Right atrium auricular region (tissue), 2 donors: ENCODE measurements around the gene SNCB. TPM values are rescaled to one million over a fixed set of nuclear protein-coding genes. Genes with fewer than 3 reads are reported as not detected.

Source experiments
- DNase-seq: peaks from one replicate; pipeline ENCODE4 v3.0.0-alpha.2; 2019; ENCODE audit warnings: low spot score
- H3K27ac ChIP-seq, 2 donors: fragments of 200-600 bp; sonication (generic); 1 replicate in 1 of 2; 2 replicates in 1 of 2; pipeline ENCODE4 v1.5.1; 2016 to 2019
- H3K27me3 ChIP-seq, 2 donors: fragments of 200-600 bp; sonication (generic); one replicate each; pipeline versions ENCODE4 v1.5.1 to v1.6.0; 2017 to 2019
- H3K36me3 ChIP-seq: fragments of 200-600 bp; sonication (generic); one replicate; pipeline ENCODE4 v1.5.1; 2016
- H3K4me1 ChIP-seq, 2 donors: fragments of 200-600 bp; sonication (generic); one replicate each; pipeline versions ENCODE4 v1.5.1 to v1.6.0; 2017 to 2019
- H3K4me3 ChIP-seq, 2 donors: fragments of 200-600 bp; sonication (generic); 1 replicate in 1 of 2; 2 replicates in 1 of 2; pipeline ENCODE4 v1.5.1; 2017 to 2019; ENCODE audit warnings: mild to moderate bottlenecking in 1 of 2, moderate library complexity in 1 of 2
- H3K9me3 ChIP-seq, 2 donors: fragments of 200-600 bp; sonication (generic); one replicate each; pipeline ENCODE4 v1.5.1; 2019
- total RNA-seq, 2 donors: library from RNA; depleted of rRNA; stranded (reverse); fragments of >200 nt; gene quantifications; one replicate each; pipeline ENCODE4 v1.1.0, GENCODE V29; 2016
- TF ChIP-seq, protein P1 (sequence below), 2 donors: fragments of 200-600 bp; sonication (generic); IDR thresholded peaks; one replicate each; pipeline ENCODE4 v1.5.1; 2019; ENCODE audit warnings: antibody characterized with exemption in 2 of 2

The SNCB gene
- total RNA-seq, 2 donors from 2014 or later = 0.67 TPM; not detected in 1

DNA sequence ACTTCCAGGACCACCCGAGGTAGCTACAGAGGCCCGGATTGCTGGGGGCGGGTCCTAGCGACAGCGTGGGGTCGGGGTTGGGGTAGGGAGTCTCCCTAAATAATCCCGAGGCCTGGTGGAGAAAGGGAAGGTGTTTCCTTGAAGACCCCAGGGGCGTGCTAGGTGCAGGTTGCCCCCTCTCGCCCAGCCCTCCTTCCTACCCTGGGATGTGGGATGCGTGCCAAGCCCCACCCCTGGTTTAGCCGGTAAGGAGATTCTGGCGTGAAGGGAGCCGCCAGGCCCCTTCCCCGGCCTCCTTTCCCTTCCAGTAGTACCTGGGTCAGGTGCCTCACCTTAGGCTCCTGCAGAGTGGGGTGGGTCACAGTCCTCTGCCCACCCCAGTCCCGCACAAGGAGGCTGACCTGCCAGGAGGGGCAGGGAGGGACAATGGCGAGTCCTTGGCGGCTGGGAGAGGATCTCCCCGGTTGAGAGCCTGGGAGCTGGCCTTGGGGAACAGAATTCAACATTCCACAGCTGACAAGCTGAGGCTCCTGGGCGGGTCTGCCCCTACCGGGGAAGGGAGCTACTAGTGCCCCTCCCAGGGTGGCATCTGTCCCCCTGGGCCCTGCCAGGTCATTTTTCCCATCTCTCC is 17.6 kb upstream of the SNCB start:
- TF ChIP-seq, protein P1, sequence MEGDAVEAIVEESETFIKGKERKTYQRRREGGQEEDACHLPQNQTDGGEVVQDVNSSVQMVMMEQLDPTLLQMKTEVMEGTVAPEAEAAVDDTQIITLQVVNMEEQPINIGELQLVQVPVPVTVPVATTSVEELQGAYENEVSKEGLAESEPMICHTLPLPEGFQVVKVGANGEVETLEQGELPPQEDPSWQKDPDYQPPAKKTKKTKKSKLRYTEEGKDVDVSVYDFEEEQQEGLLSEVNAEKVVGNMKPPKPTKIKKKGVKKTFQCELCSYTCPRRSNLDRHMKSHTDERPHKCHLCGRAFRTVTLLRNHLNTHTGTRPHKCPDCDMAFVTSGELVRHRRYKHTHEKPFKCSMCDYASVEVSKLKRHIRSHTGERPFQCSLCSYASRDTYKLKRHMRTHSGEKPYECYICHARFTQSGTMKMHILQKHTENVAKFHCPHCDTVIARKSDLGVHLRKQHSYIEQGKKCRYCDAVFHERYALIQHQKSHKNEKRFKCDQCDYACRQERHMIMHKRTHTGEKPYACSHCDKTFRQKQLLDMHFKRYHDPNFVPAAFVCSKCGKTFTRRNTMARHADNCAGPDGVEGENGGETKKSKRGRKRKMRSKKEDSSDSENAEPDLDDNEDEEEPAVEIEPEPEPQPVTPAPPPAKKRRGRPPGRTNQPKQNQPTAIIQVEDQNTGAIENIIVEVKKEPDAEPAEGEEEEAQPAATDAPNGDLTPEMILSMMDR (IDR thresholded peaks at IDR 0.05) = no peak

GRCh38 chr5:176647030-176647842 is 16.9 kb upstream of the SNCB start, which contains the start of gene TSPAN17:
Gene TSPAN17, plus strand, starts transcription at chr5:176647484. Its CDS starts 132 bp downstream, at chr5:176647616.
- Histone ChIP-seq H3K4me1 (peaks cover 0 to 21% of the 10 kb centered on the region in 2 donors), H3K36me3 (no peaks in the 10 kb centered on the region), H3K27me3 (no peaks in the 10 kb centered on the region), H3K4me3 (peak within 1 kb of the TSS; percentile 72 to 74), H3K27ac (peak within 1 kb of the TSS; percentile 78 to 79), H3K9me3 (no peaks in the 10 kb centered on the region)
- DNase-seq = peak; percentile 99
- TF ChIP-seq, protein P1 (IDR thresholded peaks at IDR 0.05) = peak in 1 of 2 donors; percentile 69

More for the DNA sequence above, 17.6 kb upstream of the SNCB start:
- no peak for DNase-seq
- Histone ChIP-seq H3K27me3 (no peaks in the 10 kb centered on the region), H3K27ac (peak overlapping the region; percentile 73 to 78), H3K4me1 (peaks cover 0 to 21% of the 10 kb centered on the region in 2 donors), H3K9me3 (no peaks in the 10 kb centered on the region), H3K4me3 (peak overlapping the region; percentile 72 to 74), H3K36me3 (peaks cover 3% of the 10 kb centered on the region)

- no peaks in the 10 kb centered on the region for H3K9me3 ChIP-seq
- no peaks in the 10 kb centered on the region for H3K27me3 ChIP-seq
- H3K36me3 ChIP-seq = no peaks in the 10 kb centered on the region
- peak overlapping the region; percentile 78 to 79 for H3K27ac ChIP-seq
- no peak for DNase-seq
- peaks cover 0 to 21% of the 10 kb centered on the region in 2 donors for H3K4me1 ChIP-seq
- H3K4me3 ChIP-seq = peak overlapping the region; percentile 24 to 74
- TF ChIP-seq, protein P1 (IDR thresholded peaks at IDR 0.05) = no peak
Observed at GRCh38 chr5:176646707-176647029, 16.3 kb upstream of the SNCB start.

DNA sequence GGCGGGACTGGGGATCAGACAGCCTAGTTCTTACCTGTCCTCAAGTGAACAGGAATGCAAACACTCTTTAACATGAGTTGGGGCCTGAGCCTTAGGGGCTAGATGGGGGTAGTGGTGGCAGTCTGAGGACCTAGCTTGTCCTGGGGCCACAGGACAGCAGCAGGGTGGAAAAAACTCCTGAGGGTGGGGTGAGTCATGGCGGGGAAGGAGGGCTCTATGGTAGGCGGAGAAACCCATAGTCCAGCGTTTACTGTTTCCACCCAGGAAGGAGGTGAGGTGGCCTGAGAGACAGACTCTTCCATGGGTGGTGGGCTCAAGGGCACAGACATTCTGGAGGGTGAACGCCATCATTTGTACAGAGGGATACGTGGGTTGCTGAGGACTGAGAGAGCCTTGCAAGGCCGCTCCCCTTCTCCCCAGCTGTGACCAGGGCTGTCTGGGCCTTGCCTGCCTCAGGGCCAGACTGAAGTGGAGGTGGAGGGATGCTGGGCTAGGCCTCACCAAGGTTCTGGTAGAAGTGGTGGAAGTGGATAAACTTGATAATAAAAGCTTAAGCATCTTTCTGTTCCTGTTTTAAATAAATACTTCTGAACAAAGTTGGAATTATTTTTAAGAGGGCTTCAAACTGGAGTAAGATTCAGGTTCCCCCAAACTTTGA is 15.8 kb upstream of the SNCB start:
- Histone ChIP-seq H3K4me3 (peak overlapping the region in 1 of 2 donors; percentile 74), H3K9me3 (no peaks in the 10 kb centered on the region), H3K27me3 (no peaks in the 10 kb centered on the region), H3K36me3 (no peaks in the 10 kb centered on the region), H3K27ac (peak overlapping the region; percentile 78 to 79), H3K4me1 (peaks cover 0 to 21% of the 10 kb centered on the region in 2 donors)
- TF ChIP-seq, protein P1 (IDR thresholded peaks at IDR 0.05) = no peak
- no peak for DNase-seq

GRCh38 chr5:176644878-176645670 is 14.7 kb upstream of the SNCB start:
- TF ChIP-seq, protein P1 (IDR thresholded peaks at IDR 0.05) = no peak
- Histone ChIP-seq H3K27ac (no peak overlapping the region), H3K4me1 (peaks cover 0 to 25% of the 10 kb centered on the region in 2 donors), H3K9me3 (no peaks in the 10 kb centered on the region), H3K27me3 (no peaks in the 10 kb centered on the region), H3K36me3 (no peaks in the 10 kb centered on the region), H3K4me3 (no peak overlapping the region)
- DNase-seq = no peak
